ENCODE results near the gene CILP2.

The CILP2 gene

GRCh38 chr19:19527674-19528625 is 10.1 kb upstream of the CILP2 start:
- no peak for TF ChIP-seq JUND (IDR thresholded peaks at IDR 0.05; ENCODE audit: low read depth)
- in situ Hi-C loops (cut with HindIII; ENCODE audit: low pct_unique_long_range_greater_than_20kb, low sequenced_read_pairs) = no loop called here
- no peak for DNase-seq (ENCODE audit: low read depth in 1 of 2, low spot score in 1 of 2)

- no peak for TF ChIP-seq JUND (IDR thresholded peaks at IDR 0.05; ENCODE audit: low read depth)
- DNase-seq (ENCODE audit: low read depth in 1 of 2, low spot score in 1 of 2) = no peak
- in situ Hi-C loops (cut with HindIII; ENCODE audit: low pct_unique_long_range_greater_than_20kb, low sequenced_read_pairs) = no loop called here
These were observed 9.2 kb upstream of the CILP2 start, which contains the start of gene YJEFN3 for GRCh38 chr19:19528721-19529490. TSS of gene YJEFN3 (plus strand) at chr19:19528911. CDS start at chr19:19528933, 22 bp downstream.

GRCh38 chr19:19529783-19530422 is 8.2 kb upstream of the CILP2 start:
- DNase-seq (ENCODE audit: low read depth in 1 of 2, low spot score in 1 of 2) = no peak
- TF ChIP-seq JUND (IDR thresholded peaks at IDR 0.05; ENCODE audit: low read depth) = no peak
- in situ Hi-C loops (cut with HindIII; ENCODE audit: low pct_unique_long_range_greater_than_20kb, low sequenced_read_pairs) = no loop called here

GRCh38 chr19:19530423-19530804 is 7.7 kb upstream of the CILP2 start:
- no peak for TF ChIP-seq JUND (IDR thresholded peaks at IDR 0.05; ENCODE audit: low read depth)
- in situ Hi-C loops (cut with HindIII; ENCODE audit: low pct_unique_long_range_greater_than_20kb, low sequenced_read_pairs) = no loop called here
- DNase-seq (ENCODE audit: low read depth in 1 of 2, low spot score in 1 of 2) = no peak

- in situ Hi-C loops (cut with HindIII; ENCODE audit: low pct_unique_long_range_greater_than_20kb, low sequenced_read_pairs) = no loop called here
- no peak for TF ChIP-seq JUND (IDR thresholded peaks at IDR 0.05; ENCODE audit: low read depth)
- no peak for DNase-seq (ENCODE audit: low read depth in 1 of 2, low spot score in 1 of 2)
These were observed 7.2 kb upstream of the CILP2 start for GRCh38 chr19:19530889-19531288.

GRCh38 chr19:19531951-19532805 is 5.9 kb upstream of the CILP2 start:
- no peak for TF ChIP-seq JUND (IDR thresholded peaks at IDR 0.05; ENCODE audit: low read depth)
- DNase-seq (ENCODE audit: low read depth in 1 of 2, low spot score in 1 of 2) = peak; percentile 74 to 81
- in situ Hi-C loops (cut with HindIII; ENCODE audit: low pct_unique_long_range_greater_than_20kb, low sequenced_read_pairs) = no loop called here

GRCh38 chr19:19532806-19533701 is 5.0 kb upstream of the CILP2 start:
- DNase-seq (ENCODE audit: low read depth in 1 of 2, low spot score in 1 of 2) = no peak
- in situ Hi-C loops (cut with HindIII; ENCODE audit: low pct_unique_long_range_greater_than_20kb, low sequenced_read_pairs) = no loop called here
- no peak for TF ChIP-seq JUND (IDR thresholded peaks at IDR 0.05; ENCODE audit: low read depth)

GRCh38 chr19:19533841-19534240 is 4.2 kb upstream of the CILP2 start:
- DNase-seq (ENCODE audit: low read depth in 1 of 2, low spot score in 1 of 2) = no peak
- no peak for TF ChIP-seq JUND (IDR thresholded peaks at IDR 0.05; ENCODE audit: low read depth)
- in situ Hi-C loops (cut with HindIII; ENCODE audit: low pct_unique_long_range_greater_than_20kb, low sequenced_read_pairs) = no loop called here

- in situ Hi-C loops (cut with HindIII; ENCODE audit: low pct_unique_long_range_greater_than_20kb, low sequenced_read_pairs) = no loop called here
- no peak for DNase-seq (ENCODE audit: low read depth in 1 of 2, low spot score in 1 of 2)
- no peak for TF ChIP-seq JUND (IDR thresholded peaks at IDR 0.05; ENCODE audit: low read depth)
These were observed 3.4 kb upstream of the CILP2 start for GRCh38 chr19:19534556-19535265.

- no peak for TF ChIP-seq JUND (IDR thresholded peaks at IDR 0.05; ENCODE audit: low read depth)
- no peak for DNase-seq (ENCODE audit: low read depth in 1 of 2, low spot score in 1 of 2)
- in situ Hi-C loops (cut with HindIII; ENCODE audit: low pct_unique_long_range_greater_than_20kb, low sequenced_read_pairs) = no loop called here
These were observed 2.5 kb upstream of the CILP2 start for GRCh38 chr19:19535311-19536191.

Data from T47D (cell line).